GM15510 (cell line): ENCODE data around the gene WNT2B.

ENCODE experiments used
- POLR2A ChIP-seq: IDR thresholded peaks from 3 replicates; pipeline ENCODE4 v1.6.1; 2011; ENCODE audit warnings: borderline replicate concordance; ENCODE audit not compliant: insufficient read length; ENCODE audit errors: extremely low read depth

WNT2B gene

DNA sequence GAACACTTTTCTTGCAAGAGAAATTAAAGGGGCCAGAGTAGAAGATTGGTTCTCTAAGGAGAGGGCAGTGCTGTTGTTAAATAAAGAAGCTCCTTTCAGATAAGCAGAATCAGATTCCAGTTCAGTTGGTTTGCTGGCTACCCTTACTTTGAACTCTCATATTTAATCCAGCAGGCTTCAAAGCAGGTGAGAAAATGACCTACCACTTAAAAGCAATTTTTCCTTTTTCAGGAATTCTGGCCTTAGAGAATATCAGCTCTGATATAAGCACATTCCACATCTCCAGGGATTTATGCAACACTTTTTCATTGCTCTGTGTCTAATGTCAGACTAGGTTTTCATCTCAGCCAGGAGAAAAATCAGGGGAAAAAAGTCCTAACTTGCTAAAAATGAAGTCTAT lies 28.7 kb downstream of the WNT2B start:
- no peak for TF ChIP-seq POLR2A

DNA sequence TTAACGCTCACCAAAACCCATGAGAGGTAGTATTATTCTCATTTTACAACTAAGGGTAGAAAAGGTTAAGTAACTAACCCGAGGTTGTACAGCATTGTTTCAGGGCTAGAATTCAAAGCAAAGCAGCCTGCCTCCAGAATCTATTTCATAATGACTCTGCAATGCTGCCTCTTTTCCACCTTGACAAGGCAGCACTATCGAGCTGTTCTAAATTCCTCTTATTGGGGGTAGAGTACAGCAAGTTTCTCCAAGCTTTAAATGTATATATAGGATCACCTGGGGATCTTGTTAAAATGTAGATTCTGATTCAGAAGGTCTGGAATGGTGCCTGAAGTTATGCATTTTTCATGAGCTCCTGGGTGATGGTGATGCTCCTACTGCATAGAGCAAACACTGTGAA lies 30.1 kb downstream of the WNT2B start:
- no peak for TF ChIP-seq POLR2A

DNA sequence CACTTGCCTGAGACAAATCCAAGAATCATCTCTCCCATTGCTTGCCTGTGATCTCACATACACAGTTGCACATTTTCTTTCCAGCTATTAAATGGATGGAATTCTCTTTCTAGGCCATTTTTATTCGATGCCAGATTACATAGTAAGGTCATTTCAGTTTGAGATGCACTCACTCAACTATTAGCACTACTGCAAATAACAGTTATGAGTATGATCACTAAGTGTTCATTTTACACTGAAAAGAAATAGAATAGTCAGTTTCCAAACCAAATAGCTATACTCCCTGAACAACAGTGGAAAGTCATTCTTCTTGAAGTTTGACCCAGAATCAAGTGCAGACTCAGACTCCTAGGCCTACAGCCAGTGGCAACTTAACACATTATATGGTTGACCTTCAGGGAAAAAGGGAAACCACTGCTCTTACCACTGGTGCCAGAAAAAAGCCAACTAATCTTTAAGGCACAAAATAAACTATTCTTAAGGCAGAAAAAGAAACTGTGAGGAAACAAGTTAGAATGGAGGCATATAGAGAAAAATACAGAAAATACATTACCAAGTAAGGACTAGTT lies 31.5 kb downstream of the WNT2B start:
- TF ChIP-seq POLR2A, result no peak

DNA sequence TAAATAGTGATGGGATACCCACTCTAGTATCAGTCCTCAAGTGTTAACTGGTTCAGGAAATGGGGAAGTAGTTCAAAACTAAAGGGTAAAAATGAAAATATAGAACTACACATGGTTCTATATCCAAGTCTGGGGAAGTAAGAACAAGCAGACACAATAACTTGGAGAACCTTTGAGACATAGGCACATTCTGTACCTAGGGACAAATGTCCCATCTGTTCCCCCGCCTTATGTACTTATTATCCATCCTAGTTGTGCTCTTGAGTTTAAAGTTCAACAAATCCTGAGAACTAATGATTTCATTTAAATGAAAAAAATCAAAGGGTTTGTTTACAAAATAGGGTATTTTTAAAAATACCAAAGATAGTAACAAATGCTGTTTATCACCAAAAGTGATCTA lies 32.5 kb downstream of the WNT2B start:
- TF ChIP-seq POLR2A, result no peak

DNA sequence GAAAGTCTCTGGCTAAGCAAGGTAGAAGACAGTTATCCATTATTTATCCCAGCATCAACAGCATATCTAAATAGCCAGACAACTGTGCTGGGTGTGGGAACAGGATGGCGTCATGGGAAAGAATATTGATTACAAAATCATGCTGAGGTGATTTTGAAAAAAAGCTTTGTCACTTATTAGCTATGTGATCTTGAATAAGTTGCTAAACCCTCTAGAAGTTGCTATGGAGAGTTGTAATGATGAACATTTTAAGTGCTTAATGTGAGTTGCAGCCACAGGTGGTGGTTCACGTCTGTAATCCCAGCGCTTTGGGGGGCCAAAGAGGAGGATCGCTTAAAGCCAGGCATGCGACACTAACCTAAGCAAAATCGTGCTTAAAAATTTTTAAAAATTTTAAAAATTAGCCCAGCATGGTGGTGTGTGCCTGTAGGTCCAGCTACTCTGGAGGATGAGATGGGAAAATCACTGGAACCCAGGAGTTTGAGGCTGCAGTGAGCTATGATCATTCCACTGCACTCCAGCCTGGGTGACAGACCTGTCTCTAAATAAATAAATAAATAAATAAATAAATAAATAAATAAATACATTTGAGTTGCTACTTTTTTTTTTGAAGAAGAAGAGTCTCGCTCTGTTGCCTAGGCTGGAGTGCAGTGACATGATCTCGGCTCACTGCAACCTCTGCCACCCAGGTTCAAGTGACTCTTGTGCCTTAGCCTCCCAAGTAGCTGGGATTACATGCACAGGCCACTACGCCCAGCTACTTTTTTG lies 33.6 kb downstream of the WNT2B start:
- TF ChIP-seq POLR2A, result no peak

DNA sequence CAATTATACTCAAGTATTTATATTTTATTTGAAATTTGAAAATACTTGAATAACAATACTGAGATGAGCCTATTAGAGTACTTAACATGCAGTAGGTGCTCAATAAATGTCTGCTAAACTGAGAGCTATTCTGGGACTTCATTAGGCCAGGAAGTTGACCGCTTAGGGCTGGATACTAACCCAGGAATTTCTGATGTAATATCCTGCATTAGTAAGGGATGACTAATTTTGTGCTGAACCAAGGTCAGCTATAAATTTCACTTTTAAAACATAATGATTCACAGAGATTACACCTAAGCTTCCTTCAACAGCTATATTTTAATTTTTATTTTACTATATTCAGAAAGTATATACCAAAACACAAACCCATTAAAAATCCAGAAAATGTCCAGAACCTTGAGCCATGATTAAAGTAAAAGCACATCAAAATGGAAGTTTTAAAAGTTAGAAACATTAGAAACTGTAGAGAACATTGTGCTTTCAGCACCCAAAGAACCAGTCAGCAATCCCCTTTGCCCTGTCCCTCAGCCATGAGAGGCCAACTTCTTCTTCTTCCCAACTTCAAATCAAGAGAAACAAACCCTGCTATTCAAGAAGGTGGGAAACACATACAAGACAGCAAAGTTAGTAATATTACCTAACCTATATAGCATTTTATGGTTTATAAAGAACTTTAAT lies 35.4 kb downstream of the WNT2B start:
- no peak for TF ChIP-seq POLR2A

DNA sequence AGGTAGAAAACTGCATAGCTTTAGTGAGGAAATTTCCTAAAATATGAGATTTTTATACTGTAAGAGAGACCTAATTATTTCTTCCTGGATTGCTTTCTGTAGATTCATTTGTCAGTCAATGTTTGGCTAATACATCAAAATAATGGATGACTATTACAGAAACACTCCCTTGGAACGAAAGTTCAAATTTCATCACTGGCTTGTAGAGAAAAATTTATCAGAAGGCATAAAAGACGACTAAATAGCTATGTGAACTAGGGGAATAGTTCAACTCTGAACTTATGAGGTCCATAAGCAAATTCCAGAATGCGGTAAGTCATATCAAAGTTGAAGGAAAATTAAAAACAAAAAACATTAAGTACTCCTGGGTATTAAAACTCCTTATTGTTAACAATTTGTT lies 36.0 kb downstream of the WNT2B start:
- TF ChIP-seq POLR2A, result no peak

DNA sequence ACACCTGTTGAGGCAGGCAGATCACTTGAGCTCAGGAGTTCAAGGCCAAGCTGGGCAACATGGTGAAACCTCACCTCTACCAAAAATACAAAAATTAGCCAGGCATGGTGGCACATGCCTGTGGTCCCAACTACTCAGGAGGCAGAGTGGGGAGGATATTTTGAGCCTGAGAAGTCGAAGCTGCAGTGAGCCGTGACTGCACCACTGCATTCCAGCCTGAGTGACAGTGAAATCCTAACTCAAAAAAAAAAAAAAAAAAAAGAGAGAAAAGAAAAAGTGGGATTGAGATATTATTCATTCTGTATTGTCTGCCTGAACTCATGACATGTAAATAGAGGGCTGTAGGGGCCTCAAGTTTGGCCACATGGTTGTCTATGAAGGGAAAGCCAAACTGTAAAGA lies 37.3 kb downstream of the WNT2B start:
- TF ChIP-seq POLR2A, result no peak

DNA sequence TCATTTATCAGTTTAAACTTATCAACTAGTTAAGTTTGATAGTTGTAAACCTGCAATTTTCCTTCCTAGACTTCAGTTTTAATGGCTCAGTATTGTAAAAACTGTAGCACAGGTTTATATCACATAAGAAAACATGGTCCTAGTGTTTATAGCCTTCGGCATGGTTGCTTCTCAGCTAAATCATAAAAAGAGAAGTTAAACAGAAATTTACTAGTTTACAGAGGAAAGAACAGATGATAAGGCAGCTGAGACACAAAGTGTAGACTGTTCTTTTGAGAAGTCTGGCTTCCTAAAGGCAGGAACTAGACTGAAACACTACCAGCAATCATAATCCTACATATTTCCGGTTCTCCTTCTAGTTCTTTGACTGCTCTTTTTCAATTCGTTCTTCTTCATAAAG lies 39.8 kb downstream of the WNT2B start:
- TF ChIP-seq POLR2A, result no peak

DNA sequence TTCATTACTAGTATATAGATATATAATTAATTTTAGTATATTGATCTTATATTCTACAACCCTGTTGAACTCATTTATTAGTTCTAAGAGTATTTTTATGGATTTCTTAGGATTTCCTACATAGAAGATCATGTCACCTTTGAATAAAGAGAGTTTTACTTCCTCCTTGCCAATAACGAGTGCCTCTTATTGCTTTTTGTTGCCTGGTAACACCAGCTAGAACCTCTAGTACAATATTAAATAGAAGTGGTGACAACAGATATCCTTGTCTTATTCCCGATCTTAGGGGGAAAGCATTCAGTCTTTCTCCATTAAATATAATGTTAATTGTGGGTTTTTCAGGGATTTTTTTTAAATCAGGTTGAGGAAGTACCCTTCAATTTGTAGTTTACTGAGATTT lies 40.8 kb downstream of the WNT2B start:
- TF ChIP-seq POLR2A, result no peak

DNA sequence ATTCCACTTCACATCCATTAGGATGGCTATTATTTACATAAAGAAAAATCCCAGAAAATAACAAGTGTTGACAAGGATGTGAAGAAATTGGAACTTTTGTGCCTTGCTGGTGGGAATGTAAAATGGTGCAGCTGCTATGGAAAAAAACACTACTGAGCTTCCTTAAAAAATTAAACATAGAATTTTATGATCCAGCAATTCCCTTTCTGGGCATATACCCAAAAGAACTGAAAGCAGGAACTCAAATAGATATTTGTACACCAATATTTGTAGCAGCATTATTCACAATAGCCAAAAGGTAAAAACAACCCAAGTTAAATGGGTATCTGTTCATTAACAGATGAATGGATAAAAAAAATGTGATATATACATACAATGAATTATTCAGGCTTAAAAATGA lies 45.6 kb downstream of the WNT2B start:
- no peak for TF ChIP-seq POLR2A

DNA sequence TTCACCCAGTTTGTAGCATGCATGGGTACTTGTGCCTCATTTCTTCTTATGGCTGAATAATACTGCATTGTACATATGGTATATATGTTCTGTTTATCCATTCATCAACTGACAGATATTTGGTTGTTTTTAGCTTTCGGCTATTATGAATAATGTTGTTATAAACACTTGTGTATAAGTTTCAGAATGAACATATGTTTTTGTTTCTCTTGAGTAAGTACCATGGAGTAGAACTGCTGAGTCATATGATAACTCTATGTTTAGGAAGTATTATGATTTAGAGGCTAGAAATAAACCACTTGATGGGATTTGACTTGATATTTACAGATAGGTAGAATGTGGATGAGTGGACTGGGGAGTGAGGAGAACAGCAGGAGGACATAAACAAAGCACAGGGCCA lies 48.6 kb downstream of the WNT2B start:
- TF ChIP-seq POLR2A, result no peak

DNA sequence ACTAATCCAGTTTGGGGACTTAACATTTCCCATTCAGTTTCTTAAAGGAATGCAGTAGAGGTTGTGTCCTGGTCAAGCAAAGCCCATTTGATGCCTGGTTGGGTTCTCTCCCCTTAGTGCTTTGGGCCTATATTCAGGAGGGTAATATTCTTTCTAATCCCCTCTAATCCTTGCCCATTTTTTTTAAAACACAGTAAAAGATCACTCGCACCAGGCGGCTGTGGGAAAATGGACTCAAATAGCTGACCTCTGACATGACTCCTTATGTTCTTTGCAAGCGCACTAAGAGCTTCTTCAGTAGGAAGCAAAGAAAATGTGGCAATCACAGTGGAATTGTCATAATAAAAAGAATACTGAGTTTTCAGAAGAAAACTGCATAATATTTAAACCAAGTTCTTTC lies 49.9 kb downstream of the WNT2B start:
- no peak for TF ChIP-seq POLR2A

DNA sequence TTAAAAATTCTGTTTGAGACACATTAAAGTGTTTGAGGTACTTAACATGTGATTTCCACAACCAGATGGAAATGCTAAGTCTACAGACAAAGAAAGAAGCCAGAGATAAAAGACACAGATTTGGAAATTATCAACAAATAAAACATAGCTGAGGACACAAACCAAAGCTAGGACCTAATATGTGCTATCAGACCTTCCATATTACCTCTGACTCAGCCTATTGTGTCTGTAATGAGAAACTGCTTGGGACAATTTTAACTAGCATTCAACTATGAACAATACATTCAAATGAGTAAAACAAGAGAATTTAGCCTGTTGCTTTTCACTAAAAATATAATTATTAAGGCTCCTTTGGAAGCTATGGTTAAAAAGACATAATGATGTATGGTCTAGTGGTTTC lies 54.6 kb downstream of the WNT2B start:
- TF ChIP-seq POLR2A, result no peak

DNA sequence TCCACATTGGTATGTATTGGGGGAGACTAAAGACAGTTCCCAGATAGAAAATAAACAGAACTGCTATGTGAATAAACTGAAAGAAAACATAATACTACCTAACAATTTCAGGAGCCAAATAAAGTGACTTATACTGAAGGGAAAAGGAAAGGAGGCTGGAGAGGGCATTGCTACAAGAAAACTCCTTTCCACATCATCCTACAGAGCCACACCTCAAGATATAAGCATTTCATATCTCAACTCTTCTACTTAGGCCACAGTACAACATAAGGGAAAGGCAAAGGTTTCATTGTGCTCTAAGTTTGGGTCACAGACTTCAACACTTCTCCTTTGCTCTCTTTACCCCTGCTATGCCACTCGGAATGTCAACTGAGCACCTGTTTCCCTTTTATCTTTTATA lies 55.3 kb downstream of the WNT2B start:
- TF ChIP-seq POLR2A, result no peak

DNA sequence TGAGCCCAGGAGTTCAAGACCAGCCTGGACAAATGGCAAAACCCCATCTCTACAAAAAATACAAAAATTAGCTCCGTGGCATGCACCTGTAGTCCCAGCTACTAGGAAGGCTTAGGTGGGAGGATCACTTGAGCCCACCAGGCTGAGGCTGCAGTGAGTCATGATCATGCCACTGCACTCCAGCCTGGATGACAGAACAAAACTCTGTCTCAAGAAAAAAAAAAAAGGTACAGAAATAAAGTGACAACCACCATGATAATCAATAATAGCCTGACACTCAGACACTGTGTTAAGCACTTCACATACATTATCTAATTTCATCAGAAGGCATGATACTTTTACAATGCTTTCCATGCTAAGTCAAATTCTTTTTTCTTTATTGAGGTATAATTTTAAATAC lies 57.0 kb downstream of the WNT2B start:
- no peak for TF ChIP-seq POLR2A
